Liver (tissue), 9 donors: ENCODE measurements around the gene MS4A2. TPM values are rescaled to one million over a fixed set of nuclear protein-coding genes. Genes with fewer than 3 reads are reported as not detected.

ENCODE experiments used
- DNase-seq: peaks from one replicate; pipeline ENCODE4 v3.0.0-alpha.2; 2017; ENCODE audit warnings: low spot score
- H3K27ac ChIP-seq, 2 donors: one replicate each; pipeline ENCODE4 v1.7.0; 2013; ENCODE audit warnings: inconsistent platforms in 2 of 2, low read length in 2 of 2, control low read depth in 1 of 2, low read depth in 1 of 2, mild to moderate bottlenecking in 1 of 2
- H3K27me3 ChIP-seq, 4 donors: one replicate each; pipeline versions ENCODE4 v1.6.1 to v1.7.0; 2013; ENCODE audit warnings: low read length in 3 of 4, inconsistent platforms in 1 of 4, mild to moderate bottlenecking in 1 of 4, moderate library complexity in 1 of 4; ENCODE audit not compliant: control insufficient read depth in 4 of 4, insufficient read depth in 4 of 4
- H3K36me3 ChIP-seq, 4 donors: one replicate each; pipeline versions ENCODE4 v1.6.1 to v1.7.0; 2013; ENCODE audit warnings: low read length in 3 of 4, mild to moderate bottlenecking in 3 of 4, low read depth in 1 of 4, moderate library complexity in 1 of 4; ENCODE audit not compliant: control insufficient read depth in 4 of 4, insufficient read depth in 3 of 4
- H3K4me1 ChIP-seq, 4 donors: one replicate each; pipeline versions ENCODE4 v1.6.1 to v1.7.0; 2013; ENCODE audit warnings: low read length in 3 of 4, mild to moderate bottlenecking in 3 of 4, moderate library complexity in 1 of 4; ENCODE audit not compliant: control insufficient read depth in 4 of 4, insufficient read depth in 4 of 4
- H3K4me3 ChIP-seq, 3 donors: one replicate each; pipeline versions ENCODE4 v1.6.1 to v1.7.0; 2013; ENCODE audit warnings: low read length in 3 of 3, control low read depth in 1 of 3, low read depth in 1 of 3, mild to moderate bottlenecking in 1 of 3
- H3K9ac ChIP-seq, 2 donors: one replicate each; pipeline ENCODE4 v1.7.0; 2013; ENCODE audit warnings: low read length in 2 of 2, mild to moderate bottlenecking in 2 of 2, moderate library complexity in 2 of 2, control low read depth in 1 of 2, low read depth in 1 of 2
- H3K9me3 ChIP-seq, 4 donors: one replicate each; pipeline versions ENCODE4 v1.6.1 to v1.7.0; 2013; ENCODE audit warnings: low read length in 3 of 4; ENCODE audit not compliant: control insufficient read depth in 4 of 4
- ATF3 ChIP-seq: IDR thresholded peaks from 2 replicates; pipeline ENCODE4 v1.6.1; 2016; ENCODE audit warnings: antibody characterized with exemption
- EGR1 ChIP-seq, 2 donors: IDR thresholded peaks; 2 replicates each; pipeline ENCODE4 v1.6.1; 2016 to 2018; ENCODE audit warnings: antibody characterized with exemption in 2 of 2, low read depth in 2 of 2
- FOXA1 ChIP-seq: IDR thresholded peaks from 2 replicates; pipeline ENCODE4 v1.6.1; 2016; ENCODE audit warnings: antibody characterized with exemption
- FOXA2 ChIP-seq: IDR thresholded peaks from 2 replicates; pipeline ENCODE4 v1.6.1; 2016; ENCODE audit warnings: antibody characterized with exemption
- GABPA ChIP-seq, 2 donors: IDR thresholded peaks in 1 of 2; conservative IDR thresholded peaks in 1 of 2; 2 replicates each; pipeline ENCODE4 v1.6.1; 2016; ENCODE audit warnings: antibody characterized with exemption in 2 of 2, mild to moderate bottlenecking in 1 of 2, moderate library complexity in 1 of 2
- HNF4A ChIP-seq, 2 donors: conservative IDR thresholded peaks; 2 replicates each; pipeline ENCODE4 v1.6.1; 2016; ENCODE audit warnings: antibody characterized with exemption in 2 of 2, mild to moderate bottlenecking in 2 of 2
- HNF4G ChIP-seq: IDR thresholded peaks from 2 replicates; pipeline ENCODE4 v1.6.1; 2016; ENCODE audit warnings: antibody characterized with exemption
- JUND ChIP-seq, 2 donors: IDR thresholded peaks; 2 replicates each; pipeline ENCODE4 v1.6.1; 2016; ENCODE audit warnings: antibody characterized with exemption in 2 of 2
- MAX ChIP-seq: IDR thresholded peaks from 2 replicates; pipeline ENCODE4 v1.6.1; 2016; ENCODE audit warnings: antibody characterized with exemption
- NR2F2 ChIP-seq: IDR thresholded peaks from 2 replicates; pipeline ENCODE4 v1.6.1; 2016; ENCODE audit warnings: antibody characterized with exemption
- RAD21 ChIP-seq, 2 donors: IDR thresholded peaks; 2 replicates each; pipeline ENCODE4 v1.6.1; 2016; ENCODE audit warnings: antibody characterized with exemption in 2 of 2, mild to moderate bottlenecking in 2 of 2
- RXRA ChIP-seq, 2 donors: IDR thresholded peaks; 2 replicates each; pipeline ENCODE4 v1.6.1; 2017 to 2018; ENCODE audit warnings: antibody characterized with exemption in 2 of 2, mild to moderate bottlenecking in 1 of 2
- SP1 ChIP-seq: IDR thresholded peaks from 2 replicates; pipeline ENCODE4 v1.6.1; 2018; ENCODE audit warnings: antibody characterized with exemption, mild to moderate bottlenecking
- TAF1 ChIP-seq: conservative IDR thresholded peaks from 2 replicates; pipeline ENCODE4 v1.6.1; 2016; ENCODE audit warnings: antibody characterized with exemption, mild to moderate bottlenecking
- YY1 ChIP-seq: IDR thresholded peaks from 2 replicates; pipeline ENCODE4 v1.6.1; 2016; ENCODE audit warnings: antibody characterized with exemption, mild to moderate bottlenecking
- ZBTB33 ChIP-seq: IDR thresholded peaks from 2 replicates; pipeline ENCODE4 v1.6.1; 2016; ENCODE audit warnings: antibody characterized with exemption
- WGBS: extraction: QIAGEN DNeasy Blood & Tissue Kit; methylation state at CpG from one replicate; pipeline ENCODE4 v1.1.7; 2013; 5-methylcytosine and 5-hydroxymethylcytosine counted together
- polyA plus RNA-seq, 2 donors: library from polyadenylated mRNA; stranded (reverse) in 1 of 2; unstranded in 1 of 2; fragments of 200-250 nt in 1 of 2; fragments of >200 nt in 1 of 2; fragmentation: Nextera tagmentation in 1 of 2; extraction: Ambion mirVana in 1 of 2; gene quantifications; one replicate each; pipeline versions ENCODE4 v1.2.1 to v1.2.3, GENCODE V29; 2013 to 2015
- total RNA-seq, 2 donors: library from RNA; depleted of rRNA; stranded (reverse); fragments of >200 nt; gene quantifications; one replicate each; pipeline ENCODE4 v1.2.3, GENCODE V29; 2014
- TF ChIP-seq, protein P1 (sequence below): fragments of 150-350 bp; IDR thresholded peaks from 2 replicates; pipeline ENCODE4 v1.5.1; 2017; ENCODE audit warnings: improper control_type of control experiment, low read depth, low read length; ENCODE audit not compliant: missing input control
- TF ChIP-seq, protein P2 (sequence below): IDR thresholded peaks from 2 replicates; pipeline ENCODE4 v1.6.1; 2016; ENCODE audit warnings: antibody characterized with exemption, mild to moderate bottlenecking
- donor health status: healthy.
- donor health status: healthy.
- donor health status: healthy.
- donor health status: healthy.
- donor health status: healthy.

MS4A2 gene
- total and polyA plus RNA-seq, 4 donors, result 0.08 to 0.37 (median 0.32) TPM; not detected in 1

DNA sequence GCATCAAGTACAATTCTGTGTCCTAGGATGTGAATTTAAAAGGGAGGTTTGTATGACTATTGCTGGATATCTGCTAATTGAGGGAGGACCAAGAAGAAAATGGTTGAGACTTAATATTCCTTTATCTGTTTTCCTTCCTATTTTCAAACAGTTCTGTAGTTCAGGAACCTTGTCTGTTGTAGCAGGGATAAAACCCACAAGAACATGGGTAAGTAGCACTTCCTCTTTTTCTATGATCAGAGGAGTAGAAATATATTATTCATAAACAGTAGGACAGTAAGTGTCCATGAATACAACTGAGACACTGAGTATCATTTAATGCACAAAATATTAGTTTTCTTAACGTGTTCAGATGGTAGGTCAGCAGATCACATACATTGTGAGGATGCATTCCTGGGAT, 24.4 kb upstream of the MS4A2 start:
- Histone ChIP-seq H3K4me1 (no peaks in the 10 kb centered on the region), H3K9me3 (no peaks in the 10 kb centered on the region), H3K4me3 (no peak overlapping the region), H3K36me3 (no peaks in the 10 kb centered on the region), H3K27ac (no peak overlapping the region), H3K9ac (no peak overlapping the region), H3K27me3 (no peaks in the 10 kb centered on the region)
- TF ChIP-seq ZBTB33, result no peak
- no peak for TF ChIP-seq RAD21 (IDR thresholded peaks at IDR 0.05)
- TF ChIP-seq NR2F2, result no peak
- TF ChIP-seq, protein P1, sequence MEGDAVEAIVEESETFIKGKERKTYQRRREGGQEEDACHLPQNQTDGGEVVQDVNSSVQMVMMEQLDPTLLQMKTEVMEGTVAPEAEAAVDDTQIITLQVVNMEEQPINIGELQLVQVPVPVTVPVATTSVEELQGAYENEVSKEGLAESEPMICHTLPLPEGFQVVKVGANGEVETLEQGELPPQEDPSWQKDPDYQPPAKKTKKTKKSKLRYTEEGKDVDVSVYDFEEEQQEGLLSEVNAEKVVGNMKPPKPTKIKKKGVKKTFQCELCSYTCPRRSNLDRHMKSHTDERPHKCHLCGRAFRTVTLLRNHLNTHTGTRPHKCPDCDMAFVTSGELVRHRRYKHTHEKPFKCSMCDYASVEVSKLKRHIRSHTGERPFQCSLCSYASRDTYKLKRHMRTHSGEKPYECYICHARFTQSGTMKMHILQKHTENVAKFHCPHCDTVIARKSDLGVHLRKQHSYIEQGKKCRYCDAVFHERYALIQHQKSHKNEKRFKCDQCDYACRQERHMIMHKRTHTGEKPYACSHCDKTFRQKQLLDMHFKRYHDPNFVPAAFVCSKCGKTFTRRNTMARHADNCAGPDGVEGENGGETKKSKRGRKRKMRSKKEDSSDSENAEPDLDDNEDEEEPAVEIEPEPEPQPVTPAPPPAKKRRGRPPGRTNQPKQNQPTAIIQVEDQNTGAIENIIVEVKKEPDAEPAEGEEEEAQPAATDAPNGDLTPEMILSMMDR, result no peak
- no peak for TF ChIP-seq HNF4A (conservative IDR thresholded peaks at IDR 0.05)
- no peak for TF ChIP-seq RXRA (IDR thresholded peaks at IDR 0.05)
- TF ChIP-seq YY1, result no peak
- WGBS, result 72% methylated on average over 1 of the region's 1 CpG
- no peak for DNase-seq

DNA sequence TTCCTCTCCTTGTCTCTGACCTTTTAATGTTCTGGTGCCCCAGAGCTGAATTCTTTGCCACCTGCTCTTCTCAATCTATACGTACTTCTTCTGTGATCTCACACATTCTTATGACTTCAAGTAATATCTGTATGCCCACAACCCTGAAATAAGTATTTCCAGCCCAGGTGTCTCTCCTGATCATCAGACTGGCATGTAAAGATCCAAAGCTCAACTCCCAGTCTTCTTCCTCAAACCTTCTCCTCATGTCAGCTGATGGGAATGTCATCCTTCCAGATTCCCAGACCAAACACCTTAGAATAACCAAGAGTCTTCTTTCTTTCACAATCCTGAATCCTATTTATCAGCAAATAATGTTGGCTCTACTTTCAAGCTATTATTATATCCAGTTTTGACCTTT, 22.7 kb upstream of the MS4A2 start:
- DNase-seq, result no peak
- no peaks in the 10 kb centered on the region for H3K9me3 ChIP-seq
- no peak for TF ChIP-seq NR2F2
- TF ChIP-seq MAX, result no peak
- TF ChIP-seq EGR1 (IDR thresholded peaks at IDR 0.05; ENCODE audit: low read depth in 2 of 2), result no peak
- TF ChIP-seq, protein P1, result no peak
- TF ChIP-seq HNF4A (conservative IDR thresholded peaks at IDR 0.05), result no peak
- TF ChIP-seq JUND (IDR thresholded peaks at IDR 0.05), result no peak
- TF ChIP-seq, protein P2, sequence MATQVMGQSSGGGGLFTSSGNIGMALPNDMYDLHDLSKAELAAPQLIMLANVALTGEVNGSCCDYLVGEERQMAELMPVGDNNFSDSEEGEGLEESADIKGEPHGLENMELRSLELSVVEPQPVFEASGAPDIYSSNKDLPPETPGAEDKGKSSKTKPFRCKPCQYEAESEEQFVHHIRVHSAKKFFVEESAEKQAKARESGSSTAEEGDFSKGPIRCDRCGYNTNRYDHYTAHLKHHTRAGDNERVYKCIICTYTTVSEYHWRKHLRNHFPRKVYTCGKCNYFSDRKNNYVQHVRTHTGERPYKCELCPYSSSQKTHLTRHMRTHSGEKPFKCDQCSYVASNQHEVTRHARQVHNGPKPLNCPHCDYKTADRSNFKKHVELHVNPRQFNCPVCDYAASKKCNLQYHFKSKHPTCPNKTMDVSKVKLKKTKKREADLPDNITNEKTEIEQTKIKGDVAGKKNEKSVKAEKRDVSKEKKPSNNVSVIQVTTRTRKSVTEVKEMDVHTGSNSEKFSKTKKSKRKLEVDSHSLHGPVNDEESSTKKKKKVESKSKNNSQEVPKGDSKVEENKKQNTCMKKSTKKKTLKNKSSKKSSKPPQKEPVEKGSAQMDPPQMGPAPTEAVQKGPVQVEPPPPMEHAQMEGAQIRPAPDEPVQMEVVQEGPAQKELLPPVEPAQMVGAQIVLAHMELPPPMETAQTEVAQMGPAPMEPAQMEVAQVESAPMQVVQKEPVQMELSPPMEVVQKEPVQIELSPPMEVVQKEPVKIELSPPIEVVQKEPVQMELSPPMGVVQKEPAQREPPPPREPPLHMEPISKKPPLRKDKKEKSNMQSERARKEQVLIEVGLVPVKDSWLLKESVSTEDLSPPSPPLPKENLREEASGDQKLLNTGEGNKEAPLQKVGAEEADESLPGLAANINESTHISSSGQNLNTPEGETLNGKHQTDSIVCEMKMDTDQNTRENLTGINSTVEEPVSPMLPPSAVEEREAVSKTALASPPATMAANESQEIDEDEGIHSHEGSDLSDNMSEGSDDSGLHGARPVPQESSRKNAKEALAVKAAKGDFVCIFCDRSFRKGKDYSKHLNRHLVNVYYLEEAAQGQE, result no peak
- no peak for TF ChIP-seq SP1
- TF ChIP-seq FOXA1, result no peak
- TF ChIP-seq RAD21 (IDR thresholded peaks at IDR 0.05), result no peak
- TF ChIP-seq HNF4G, result no peak
- no peak for TF ChIP-seq ZBTB33
- TF ChIP-seq YY1, result no peak
- no peak for TF ChIP-seq TAF1
- no peak for TF ChIP-seq FOXA2
- TF ChIP-seq GABPA (IDR thresholded peaks at IDR 0.05 in 1 of 2, conservative IDR thresholded peaks at IDR 0.05 in 1 of 2), result no peak
- no peak for TF ChIP-seq RXRA (IDR thresholded peaks at IDR 0.05)
- no peak for TF ChIP-seq ATF3
- no peak overlapping the region for H3K27ac ChIP-seq
- H3K4me1 ChIP-seq, result no peaks in the 10 kb centered on the region
- no peak overlapping the region for H3K9ac ChIP-seq
- H3K4me3 ChIP-seq, result no peak overlapping the region
- no peaks in the 10 kb centered on the region for H3K36me3 ChIP-seq
- H3K27me3 ChIP-seq, result no peaks in the 10 kb centered on the region
- 80% methylated on average over 1 of the region's 1 CpG for WGBS
